CD4-positive, alpha-beta T cell treated with Interleukin-4 for 1 hour (primary cell): ENCODE measurements around the gene LMCD1.
"Not testable (repeated sequence)": the region's sequence is repeated elsewhere in the genome, so short reads cannot be mapped to it uniquely, and the experiment has no call there.

Source experiments
- DNase-seq, 2 donors: peaks; one replicate each; pipeline ENCODE4 v3.0.0-alpha.2; 2020 to 2022

The LMCD1 gene

GRCh38 chr3:8565376-8565775 is 63.8 kb downstream of the LMCD1 start:
- no peak for DNase-seq

- no peak for DNase-seq
Measured at GRCh38 chr3:8567784-8568575, 66.4 kb downstream of the LMCD1 start.

- DNase-seq, result peak in 1 of 2 donors; percentile 5
Measured at GRCh38 chr3:8571256-8571655, 69.6 kb downstream of the LMCD1 start.

- DNase-seq, result no peak
Measured at GRCh38 chr3:8573342-8573926, 71.8 kb downstream of the LMCD1 start.

GRCh38 chr3:8574040-8574669 is 72.5 kb downstream of the LMCD1 start:
- no peak for DNase-seq

- DNase-seq, result no peak
Measured at GRCh38 chr3:8574670-8575322, 73.2 kb downstream of the LMCD1 start.

GRCh38 chr3:8575364-8576104 is 73.9 kb downstream of the LMCD1 start:
- DNase-seq, result no peak

GRCh38 chr3:8576436-8576835 is 74.8 kb downstream of the LMCD1 start:
- no peak for DNase-seq

GRCh38 chr3:8576841-8577571 is 75.4 kb downstream of the LMCD1 start:
- DNase-seq, result no peak

- no peak for DNase-seq
Measured at GRCh38 chr3:8578282-8578681, 76.7 kb downstream of the LMCD1 start.

GRCh38 chr3:8579096-8579495 is 77.5 kb downstream of the LMCD1 start:
- no peak for DNase-seq

- no peak for DNase-seq
Measured at GRCh38 chr3:8579943-8580342, 78.3 kb downstream of the LMCD1 start.

- not testable (repeated sequence) for DNase-seq
Measured at GRCh38 chr3:8580434-8580833, 78.8 kb downstream of the LMCD1 start.

GRCh38 chr3:8581373-8581772 is 79.8 kb downstream of the LMCD1 start:
- DNase-seq, result no peak

GRCh38 chr3:8581806-8582445 is 80.3 kb downstream of the LMCD1 start:
- DNase-seq, result no peak

GRCh38 chr3:8584661-8585060 is 83.0 kb downstream of the LMCD1 start:
- DNase-seq, result no peak

- no peak for DNase-seq
Measured at GRCh38 chr3:8589880-8590556, 88.4 kb downstream of the LMCD1 start.

- no peak for DNase-seq
Measured at GRCh38 chr3:8593021-8593827, 91.6 kb downstream of the LMCD1 start.

GRCh38 chr3:8595252-8595651 is 93.6 kb downstream of the LMCD1 start:
- no peak for DNase-seq

GRCh38 chr3:8595695-8596115 is 94.1 kb downstream of the LMCD1 start:
- DNase-seq, result no peak
